ENCODE measurements around the gene CAPZA1.
"Not testable (repeated sequence)": the region's sequence is repeated elsewhere in the genome, so short reads cannot be mapped to it uniquely, and the experiment has no call there.

Gene CAPZA1

GRCh38 chr1:112628516-112628915 is 8.9 kb downstream of the CAPZA1 start:
- DNase-seq = no peak

DNA sequence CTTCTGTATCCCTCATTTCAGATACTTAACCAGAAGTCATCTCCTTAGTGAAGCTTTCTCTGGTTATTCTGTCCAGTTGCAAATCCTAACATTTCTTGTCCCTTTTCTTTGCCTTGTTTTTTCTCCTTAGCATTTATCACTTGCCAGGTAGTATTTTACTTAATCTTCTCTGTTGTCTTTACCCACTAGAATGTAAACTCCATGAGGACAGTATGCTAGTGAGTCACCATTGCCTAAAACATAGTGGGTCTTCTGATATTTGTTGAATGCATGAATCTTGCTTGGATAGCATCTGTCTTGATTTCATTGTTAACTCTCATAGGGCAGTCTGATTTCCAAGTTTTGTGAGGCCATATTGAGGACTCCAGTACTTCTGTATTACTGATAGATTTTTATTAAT is 9.6 kb downstream of the CAPZA1 start:
- DNase-seq = no peak

- DNase-seq = no peak
Measured at GRCh38 chr1:112633628-112634027, 14.0 kb downstream of the CAPZA1 start.

DNA sequence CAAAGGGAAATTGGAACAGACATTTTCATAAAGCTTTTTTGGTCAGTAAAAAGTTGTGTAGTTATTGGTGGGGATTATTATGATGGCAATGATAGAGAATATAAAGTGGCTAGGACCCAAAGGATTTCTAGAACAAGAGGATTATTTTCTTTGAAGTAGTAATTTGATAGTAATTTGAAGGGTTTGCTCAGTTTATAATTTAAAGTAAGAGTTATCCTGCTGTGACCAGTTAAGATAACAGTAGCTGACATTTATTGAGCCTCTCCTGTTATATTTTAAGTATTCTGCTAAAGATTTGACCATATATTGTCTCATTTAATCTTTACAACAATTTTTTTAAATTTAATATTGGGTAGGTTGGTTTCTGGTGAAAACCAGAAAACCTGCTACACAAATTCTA is 14.7 kb downstream of the CAPZA1 start:
- no peak for DNase-seq

GRCh38 chr1:112636056-112636455 is 16.4 kb downstream of the CAPZA1 start:
- no peak for DNase-seq

- DNase-seq = no peak
Measured at GRCh38 chr1:112636597-112637253, 17.1 kb downstream of the CAPZA1 start.

GRCh38 chr1:112637254-112638109 is 17.9 kb downstream of the CAPZA1 start:
- peak; percentile 18 for DNase-seq

DNA sequence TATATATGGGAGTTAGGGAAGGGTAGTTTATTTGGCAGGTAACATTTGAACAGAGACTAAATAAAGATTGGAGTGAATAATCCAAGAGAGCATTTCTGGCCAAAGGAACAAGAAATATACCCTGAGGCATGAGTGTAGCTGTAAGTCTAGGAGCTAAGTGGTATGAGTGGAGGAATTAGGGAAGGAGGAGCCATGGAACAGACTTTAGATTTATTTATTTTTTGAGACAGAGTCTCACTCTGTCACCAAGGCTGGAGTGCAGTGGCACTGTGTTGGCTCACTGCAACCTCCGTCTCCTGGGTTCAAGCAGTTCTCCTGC is 18.4 kb downstream of the CAPZA1 start:
- DNase-seq = no peak

DNA sequence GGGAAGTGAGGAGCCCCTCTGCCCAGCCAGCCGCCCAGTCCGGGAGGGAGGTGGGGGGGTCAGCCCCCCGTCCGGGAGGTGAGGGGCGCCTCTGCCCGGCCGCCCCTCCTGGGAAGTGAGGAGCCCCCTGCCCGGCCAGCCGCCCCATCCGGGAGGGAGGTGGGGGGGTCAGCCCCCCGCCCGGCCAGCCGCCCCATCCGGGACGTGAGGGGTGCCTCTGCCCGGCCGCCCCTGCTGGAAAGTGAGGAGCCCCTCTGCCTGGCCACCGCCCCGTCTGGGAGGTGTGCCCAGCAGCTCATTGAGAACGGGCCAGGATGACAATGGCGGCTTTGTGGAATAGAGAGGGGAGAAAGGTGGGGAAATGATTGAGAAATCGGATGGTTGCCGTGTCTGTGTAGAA is 20.8 kb downstream of the CAPZA1 start:
- not testable (repeated sequence) for DNase-seq

DNA sequence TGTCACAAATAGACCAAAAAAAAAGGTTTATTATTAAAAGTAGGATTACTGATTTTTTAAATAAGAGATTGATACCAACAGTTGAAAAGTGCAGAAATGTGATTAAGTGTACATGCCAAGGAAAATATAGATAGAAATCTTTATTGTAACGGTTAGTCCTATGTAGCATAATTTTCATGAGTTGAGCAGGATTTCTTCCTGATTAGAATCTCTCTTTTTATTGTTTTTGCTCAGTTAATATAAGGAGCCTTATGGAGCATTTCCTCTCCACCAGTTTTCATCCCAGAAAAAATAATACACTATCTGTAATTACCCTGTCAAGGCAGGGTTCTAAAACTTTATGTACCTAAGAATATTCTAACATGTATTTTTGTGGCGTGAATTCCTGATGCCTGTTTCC is 23.4 kb downstream of the CAPZA1 start:
- no peak for DNase-seq

DNA sequence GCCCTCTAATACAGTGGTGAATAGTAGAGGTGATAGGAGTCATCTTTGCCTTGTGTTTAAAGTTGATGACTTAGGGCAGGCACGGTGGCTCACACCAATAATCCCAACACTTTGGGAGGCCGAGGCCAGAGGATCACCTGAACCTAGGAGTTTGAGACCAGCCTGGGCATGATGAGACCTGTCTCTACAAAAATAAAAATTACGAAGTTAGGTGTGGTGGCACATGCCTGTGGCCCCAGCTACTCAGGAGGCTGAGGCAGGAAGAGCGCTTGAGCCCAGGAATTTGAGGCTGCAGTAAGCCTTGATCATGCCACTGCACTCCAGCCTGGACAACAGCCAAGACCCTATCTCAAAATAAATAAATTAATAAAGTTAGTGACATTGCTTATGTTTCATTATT is 26.6 kb downstream of the CAPZA1 start:
- no peak for DNase-seq

GRCh38 chr1:112651205-112651604 is 31.6 kb downstream of the CAPZA1 start:
- DNase-seq = no peak

DNA sequence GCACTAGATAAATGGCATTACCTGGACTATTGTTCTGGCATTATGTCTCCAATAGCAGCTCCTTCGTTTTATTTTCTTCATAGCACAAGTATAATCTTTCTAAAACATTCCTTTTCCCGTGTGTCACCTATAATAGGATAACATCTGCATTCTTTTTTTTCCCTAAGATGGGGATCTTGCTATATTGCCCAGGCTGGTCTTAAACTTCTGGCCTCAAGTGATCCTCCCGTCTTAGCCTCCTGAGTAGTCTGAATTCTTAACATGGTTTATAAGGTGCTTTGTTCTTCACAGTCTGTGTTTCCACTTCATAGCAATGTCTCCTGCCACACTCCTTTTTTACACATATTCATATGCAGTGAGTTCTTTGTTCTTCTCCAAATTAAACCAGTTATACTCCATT is 46.2 kb downstream of the CAPZA1 start:
- DNase-seq = no peak

DNA sequence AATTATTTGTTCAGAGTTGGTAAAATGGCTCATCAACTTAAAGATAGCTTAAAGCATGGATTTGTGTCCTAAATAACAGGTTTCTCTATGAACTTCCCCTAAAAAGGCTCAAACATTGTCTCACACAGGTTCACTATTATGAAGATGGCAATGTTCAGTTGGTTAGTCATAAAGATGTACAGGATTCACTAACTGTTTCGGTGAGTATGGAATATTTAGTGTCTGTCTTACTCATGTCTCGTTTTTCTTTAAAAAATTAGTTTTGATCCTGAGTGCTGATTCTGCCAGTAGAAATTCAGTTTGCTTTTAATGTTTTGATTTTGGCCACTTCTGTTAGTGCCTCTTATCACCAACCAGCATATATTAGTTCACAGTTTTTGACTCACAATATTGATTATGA is 47.3 kb downstream of the CAPZA1 start:
- no peak for DNase-seq

GRCh38 chr1:112672009-112672408 is 52.4 kb downstream of the CAPZA1 start:
- no peak for DNase-seq

DNA sequence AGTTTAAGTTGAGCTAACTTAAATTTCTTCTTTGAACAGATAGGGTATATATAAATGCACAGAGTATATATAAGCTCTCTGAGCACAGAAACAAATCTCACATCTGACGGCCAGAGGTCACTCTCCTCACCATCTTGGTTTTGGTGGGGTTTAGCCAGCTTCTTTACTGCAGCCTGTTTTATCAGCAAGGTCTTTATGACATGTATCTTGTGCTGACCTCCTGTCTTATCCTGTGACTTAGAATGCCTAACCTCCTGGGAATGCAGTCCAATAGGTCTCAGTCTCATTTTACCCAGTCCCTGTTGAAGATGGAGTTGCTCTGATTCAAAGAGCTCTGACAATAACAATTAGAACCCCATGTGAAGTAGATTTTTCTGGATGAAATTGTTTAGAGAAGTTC is 53.2 kb downstream of the CAPZA1 start:
- no peak for DNase-seq

- peak; percentile 59 for DNase-seq
Measured at GRCh38 chr1:112673592-112674439, 54.2 kb downstream of the CAPZA1 start.

GRCh38 chr1:112674440-112674985 is 54.9 kb downstream of the CAPZA1 start, which contains the start of gene MOV10:
TSS of gene MOV10 (plus strand) at chr1:112674659. CDS start at chr1:112674913, 254 bp downstream.
- peak; percentile 85 for DNase-seq

- DNase-seq = peak; percentile 51
Measured at GRCh38 chr1:112674986-112675727, 55.5 kb downstream of the CAPZA1 start.

- no peak for DNase-seq
Measured at GRCh38 chr1:112675728-112676381, 56.2 kb downstream of the CAPZA1 start.

DNA sequence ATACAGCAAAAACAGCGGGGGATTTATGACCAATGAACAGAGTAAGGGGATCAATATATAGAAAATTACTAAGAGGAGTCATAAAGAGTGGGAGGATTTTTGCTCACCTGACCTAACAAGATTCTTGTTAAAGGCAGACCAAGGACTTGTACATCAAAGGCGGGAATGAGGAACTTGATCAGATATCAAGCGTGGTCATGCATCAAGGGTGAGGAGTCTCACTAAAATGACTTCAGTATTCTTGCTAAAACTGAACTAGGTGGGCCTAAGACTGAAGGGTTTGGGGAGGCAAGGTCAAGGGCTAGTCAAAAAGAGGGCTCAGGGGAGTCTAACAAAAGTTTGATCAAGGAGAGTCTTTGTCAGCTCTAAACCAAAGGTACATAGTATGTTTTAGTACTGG is 56.9 kb downstream of the CAPZA1 start:
- no peak for DNase-seq

DNA sequence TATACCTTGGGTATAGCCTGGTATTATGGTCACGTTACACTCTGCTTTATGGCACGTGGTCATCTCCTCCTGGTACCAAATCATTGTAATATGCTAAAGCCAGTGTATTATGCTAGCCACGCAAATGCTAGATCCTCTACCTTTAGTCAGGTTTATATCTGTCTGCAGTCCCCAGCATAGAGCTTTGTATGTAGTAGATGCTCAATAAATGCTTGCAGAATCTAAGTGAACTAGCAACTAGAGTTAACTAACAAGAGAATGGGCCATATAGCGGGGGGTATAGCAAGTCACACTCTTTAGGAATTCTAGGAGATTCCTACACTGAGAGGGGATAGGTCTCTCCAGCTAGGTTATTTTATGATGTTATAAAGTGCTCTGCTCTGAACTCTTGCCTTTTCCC is 57.9 kb downstream of the CAPZA1 start:
- no peak for DNase-seq
